WTC11 (cell line): Measurements from ENCODE around the gene CDCA4. TPM values are rescaled to one million over a fixed set of nuclear protein-coding genes. Genes with fewer than 3 reads are reported as not detected.

Source experiments
- ATAC-seq: fragments of 200-7000 bp; cut with Tn5 transposase; 2 replicates; pipeline ENCODE4 v1.10.0; 2021; ENCODE audit warnings: mild to moderate bottlenecking, moderate library complexity
- CTCF ChIA-PET: fragments of 300-600 bp; sonication (Branson Sonifier 250); formaldehyde crosslinking; loops from one replicate; lab custom pipeline; 2021; ENCODE audit warnings: antibody characterized with exemption; lab: Charles Lee
- POLR2A ChIA-PET: fragments of 350-600 bp; sonication (Branson Sonifier 250); formaldehyde crosslinking; loops from one replicate; lab custom pipeline; 2021; ENCODE audit warnings: antibody characterized with exemption; lab: Charles Lee
- DNase-seq: peaks from one replicate; pipeline ENCODE4 v3.0.0; 2021; ENCODE audit warnings: low spot score
- H3K27ac Mint-ChIP-seq: 2 replicates; pipeline ENCODE4 v1.8.0; 2021; ENCODE audit warnings: mixed read lengths
- H3K27me3 Mint-ChIP-seq: 2 replicates; pipeline ENCODE4 v1.8.0; 2021; ENCODE audit warnings: low read depth, mild to moderate bottlenecking, moderate library complexity, mixed read lengths
- H3K36me3 Mint-ChIP-seq: 2 replicates; pipeline ENCODE4 v1.8.0; 2021; ENCODE audit warnings: mixed read lengths
- H3K4me1 Mint-ChIP-seq: 2 replicates; pipeline ENCODE4 v1.8.0; 2022; ENCODE audit warnings: mixed read lengths
- H3K4me3 Mint-ChIP-seq: 2 replicates; pipeline ENCODE4 v1.8.0; 2021; ENCODE audit warnings: mild to moderate bottlenecking, moderate library complexity, mixed read lengths
- H3K9me3 Mint-ChIP-seq: 2 replicates; pipeline ENCODE4 v1.8.0; 2021; ENCODE audit warnings: mixed read lengths
- AFF4 ChIP-seq: sonication (generic); formaldehyde crosslinking; IDR thresholded peaks from 2 replicates; pipeline ENCODE4 v1.8.1; 2023; ENCODE audit warnings: mild to moderate bottlenecking, missing genetic modification reagents, borderline replicate concordance
- CBFB ChIP-seq: sonication (generic); formaldehyde crosslinking; IDR thresholded peaks from 2 replicates; pipeline ENCODE4 v1.8.1; 2022; ENCODE audit warnings: mild to moderate bottlenecking, low read depth, missing genetic modification reagents
- CTCF ChIP-seq: fragments of 200-600 bp; IDR thresholded peaks from 2 replicates; pipeline ENCODE4 v1.8.0; 2022; ENCODE audit warnings: antibody characterized with exemption
- ESRRA ChIP-seq: sonication (generic); formaldehyde crosslinking; IDR thresholded peaks from 2 replicates; pipeline ENCODE4 v1.8.1; 2022; ENCODE audit warnings: mild to moderate bottlenecking, missing genetic modification reagents, borderline replicate concordance
- FOXJ3 ChIP-seq: sonication (generic); formaldehyde crosslinking; IDR thresholded peaks from 2 replicates; pipeline ENCODE4 v1.9.0; 2021; ENCODE audit warnings: missing genetic modification reagents, mild to moderate bottlenecking, borderline replicate concordance
- FOXK1 ChIP-seq: sonication (generic); formaldehyde crosslinking; IDR thresholded peaks from 2 replicates; pipeline ENCODE4 v1.8.0; 2022; ENCODE audit warnings: mild to moderate bottlenecking, moderate library complexity, missing genetic modification reagents
- GABPB1 ChIP-seq: sonication (generic); formaldehyde crosslinking; IDR thresholded peaks from 2 replicates; pipeline ENCODE4 v1.8.1; 2023; ENCODE audit warnings: mild to moderate bottlenecking, missing genetic modification reagents
- HMGA2 ChIP-seq: fragments of 250-450 bp; sonication (Bioruptor Pico); IDR thresholded peaks from 2 replicates; pipeline ENCODE4 v1.4.0; 2021; ENCODE audit warnings: mild to moderate bottlenecking, moderate library complexity
- JUN ChIP-seq: sonication (generic); formaldehyde crosslinking; IDR thresholded peaks from 2 replicates; pipeline ENCODE4 v1.8.0; 2023; ENCODE audit warnings: mild to moderate bottlenecking, missing genetic modification reagents
- MXD4 ChIP-seq: fragments of 250-450 bp; sonication (Bioruptor Pico); IDR thresholded peaks from 2 replicates; pipeline ENCODE4 v1.8.0; 2021; ENCODE audit warnings: mild to moderate bottlenecking, moderate library complexity, borderline replicate concordance
- NFATC4 ChIP-seq: fragments of 250-450 bp; sonication (Bioruptor Pico); IDR thresholded peaks from 2 replicates; pipeline ENCODE4 v1.9.0; 2021; ENCODE audit warnings: mild to moderate bottlenecking
- OVOL2 ChIP-seq: fragments of 250-450 bp; sonication (Bioruptor Pico); IDR thresholded peaks from 2 replicates; pipeline ENCODE4 v1.9.0; 2021; ENCODE audit warnings: mild to moderate bottlenecking, borderline replicate concordance
- SP1 ChIP-seq: sonication (generic); formaldehyde crosslinking; conservative IDR thresholded peaks from 2 replicates; pipeline ENCODE4 v1.8.1; 2022; ENCODE audit warnings: missing genetic modification reagents
- STAT6 ChIP-seq: sonication (generic); formaldehyde crosslinking; conservative IDR thresholded peaks from 2 replicates; pipeline ENCODE4 v1.8.1; 2023; ENCODE audit warnings: mild to moderate bottlenecking, low read depth, missing genetic modification reagents, moderate library complexity
- ZBTB21 ChIP-seq: sonication (generic); formaldehyde crosslinking; IDR thresholded peaks from 2 replicates; pipeline ENCODE4 v1.8.1; 2023; ENCODE audit warnings: mild to moderate bottlenecking, missing genetic modification reagents, borderline replicate concordance
- ZBTB43 ChIP-seq: sonication (generic); formaldehyde crosslinking; IDR thresholded peaks from 2 replicates; pipeline ENCODE4 v1.8.1; 2023; ENCODE audit warnings: mild to moderate bottlenecking, missing genetic modification reagents
- ZNF121 ChIP-seq: sonication (generic); formaldehyde crosslinking; IDR thresholded peaks from 2 replicates; pipeline ENCODE4 v1.8.0; 2023; ENCODE audit warnings: missing genetic modification reagents
- ZNF232 ChIP-seq: sonication (generic); formaldehyde crosslinking; IDR thresholded peaks from 2 replicates; pipeline ENCODE4 v1.8.0; 2022; ENCODE audit warnings: mild to moderate bottlenecking, missing genetic modification reagents
- ZNF263 ChIP-seq: sonication (generic); formaldehyde crosslinking; IDR thresholded peaks from 2 replicates; pipeline ENCODE4 v1.8.1; 2022; ENCODE audit warnings: low read depth, mild to moderate bottlenecking, moderate library complexity, missing genetic modification reagents
- ZNF425 ChIP-seq: fragments of 250-450 bp; sonication (Bioruptor Pico); conservative IDR thresholded peaks from 2 replicates; pipeline ENCODE4 v1.9.0; 2021; ENCODE audit warnings: mild to moderate bottlenecking
- total RNA-seq: library from RNA; stranded (reverse); gene quantifications from 3 replicates; pipeline ENCODE4 v1.2.3, GENCODE V29; 2021

CDCA4 gene
- total RNA-seq, 1 experiment from 2014 or later, result 63.3 TPM

- TF ChIP-seq MXD4 (no peak), ZNF232 (CRISPR knock-in tag) (no peak), GABPB1 (no peak), ZNF121 (CRISPR knock-in tag) (no peak), CTCF (no peak), JUN (CRISPR knock-in tag) (no peak), ZBTB43 (CRISPR knock-in tag) (no peak), ZNF425 (CRISPR knock-in tag) (no peak)
Observed at GRCh38 chr14:105066240-105067071, 45.6 kb upstream of the CDCA4 start (continued).

GRCh38 chr14:105065280-105066228, 44.7 kb upstream of the CDCA4 start, which contains the start of gene GPR132:
TSS of gene GPR132 (minus strand) at chr14:105065430. CDS start at chr14:105055420, 10,010 bp downstream.
- POLR2A ChIA-PET, result no interaction called here
- Mint-ChIP-seq H3K4me1 (no peaks in the 10 kb centered on the region), H3K9me3 (no peaks in the 10 kb centered on the region), H3K4me3 (no peak within 1 kb of the TSS), H3K27me3 (no peaks in the 10 kb centered on the region), H3K36me3 (no peaks in the 10 kb centered on the region), H3K27ac (no peak within 1 kb of the TSS)
- CTCF ChIA-PET, result interaction anchor here (1.0 to 2.0 kb wide), 3 partner anchors 21 to 133 kb away, joined by 5 to 9 read pairs (median 8); no protein-coding TSS in a partner anchor
- ATAC-seq, result no peak
- no peak for DNase-seq
- TF ChIP-seq JUN (CRISPR knock-in tag) (no peak), FOXJ3 (CRISPR knock-in tag) (no peak), ZNF263 (no peak), STAT6 (no peak), CBFB (CRISPR knock-in tag) (no peak), AFF4 (CRISPR knock-in tag) (no peak), ZBTB43 (CRISPR knock-in tag) (no peak), FOXK1 (CRISPR knock-in tag) (no peak), OVOL2 (CRISPR knock-in tag) (no peak), HMGA2 (no peak), MXD4 (no peak), SP1 (CRISPR knock-in tag) (no peak), GABPB1 (no peak), ZBTB21 (CRISPR knock-in tag) (no peak), ESRRA (CRISPR knock-in tag) (no peak), NFATC4 (CRISPR knock-in tag) (no peak)
